GM19043 (cell line): ENCODE results near the gene KMT2B.

Experiments
- ATAC-seq: cut with Tn5 transposase; IDR thresholded peaks from one replicate; pipeline ENCODE4 v1.9.1; 2021; ENCODE audit warnings: low read depth; ENCODE audit not compliant: unreplicated experiment

Gene KMT2B

GRCh38 chr19:35775298-35776101, 57.7 kb downstream of the KMT2B start, which contains the start of gene ARHGAP33:
ARHGAP33 (plus strand) TSS chr19:35775564; CDS start chr19:35775659, 95 bp downstream.
- peak; percentile 89 for ATAC-seq

GRCh38 chr19:35776102-35776788, 58.4 kb downstream of the KMT2B start:
- ATAC-seq: no peak

- ATAC-seq: no peak
These were observed 59.5 kb downstream of the KMT2B start for GRCh38 chr19:35777086-35777841.

GRCh38 chr19:35777961-35778360, 60.2 kb downstream of the KMT2B start:
- no peak for ATAC-seq

- no peak for ATAC-seq
These were observed 61.2 kb downstream of the KMT2B start for GRCh38 chr19:35779033-35779432.

- ATAC-seq: no peak
These were observed 62.3 kb downstream of the KMT2B start for GRCh38 chr19:35780058-35780457.

GRCh38 chr19:35780717-35781116, 62.9 kb downstream of the KMT2B start:
- no peak for ATAC-seq

- ATAC-seq: no peak
These were observed 63.8 kb downstream of the KMT2B start for GRCh38 chr19:35781650-35782049.

GRCh38 chr19:35782589-35782988, 64.8 kb downstream of the KMT2B start:
- no peak for ATAC-seq

- no peak for ATAC-seq
These were observed 65.9 kb downstream of the KMT2B start for GRCh38 chr19:35783469-35784434.

GRCh38 chr19:35784503-35785338, 66.9 kb downstream of the KMT2B start:
- no peak for ATAC-seq

GRCh38 chr19:35785339-35785627, 67.5 kb downstream of the KMT2B start:
- no peak for ATAC-seq

- ATAC-seq: no peak
These were observed 68.7 kb downstream of the KMT2B start for GRCh38 chr19:35786299-35787160.

GRCh38 chr19:35787227-35787799, 69.5 kb downstream of the KMT2B start:
- no peak for ATAC-seq
